ENCODE data around the gene FAM124A. TPM values are rescaled to one million over a fixed set of nuclear protein-coding genes. Genes with fewer than 3 reads are reported as not detected.

The FAM124A gene
- total and polyA plus RNA-seq, 2 of the 8 experiments (the other 6 are each of a cell fraction or from before 2014, with no cell fraction given) = 40.7 to 49.9 TPM

DNA sequence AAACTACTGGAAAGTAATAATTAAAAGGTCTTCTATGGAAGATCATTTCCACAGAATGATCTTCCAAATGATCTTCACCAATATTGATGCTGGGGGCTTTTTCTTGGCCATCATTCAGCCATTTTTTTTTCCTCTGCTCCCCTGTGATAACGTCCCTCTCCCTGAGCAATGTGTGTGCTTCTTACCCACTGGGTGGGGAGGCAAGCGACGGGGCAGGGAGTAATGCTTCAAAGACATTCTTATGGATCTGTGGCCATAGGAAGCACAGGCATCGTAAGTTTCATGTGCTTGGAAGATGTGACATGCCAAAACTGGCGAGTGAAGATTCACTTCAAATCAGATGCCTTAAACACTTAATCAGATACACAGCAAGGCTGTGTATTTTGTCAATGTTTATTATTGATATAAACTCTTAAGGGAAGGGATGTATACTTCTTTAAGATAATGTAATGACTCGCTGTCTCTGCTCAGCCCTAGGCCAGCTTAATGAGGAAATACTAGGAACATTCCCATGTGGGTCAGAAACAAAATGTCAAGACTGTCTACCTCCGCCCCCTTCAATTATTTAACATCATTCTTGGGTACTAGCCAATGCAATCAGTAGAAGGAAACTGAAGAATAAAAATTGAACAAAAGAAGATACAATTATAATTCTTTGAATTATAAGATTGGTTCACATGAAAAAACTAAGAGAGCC, 83.2 kb downstream of the FAM124A start (continued):
- TF ChIP-seq, protein P1, sequence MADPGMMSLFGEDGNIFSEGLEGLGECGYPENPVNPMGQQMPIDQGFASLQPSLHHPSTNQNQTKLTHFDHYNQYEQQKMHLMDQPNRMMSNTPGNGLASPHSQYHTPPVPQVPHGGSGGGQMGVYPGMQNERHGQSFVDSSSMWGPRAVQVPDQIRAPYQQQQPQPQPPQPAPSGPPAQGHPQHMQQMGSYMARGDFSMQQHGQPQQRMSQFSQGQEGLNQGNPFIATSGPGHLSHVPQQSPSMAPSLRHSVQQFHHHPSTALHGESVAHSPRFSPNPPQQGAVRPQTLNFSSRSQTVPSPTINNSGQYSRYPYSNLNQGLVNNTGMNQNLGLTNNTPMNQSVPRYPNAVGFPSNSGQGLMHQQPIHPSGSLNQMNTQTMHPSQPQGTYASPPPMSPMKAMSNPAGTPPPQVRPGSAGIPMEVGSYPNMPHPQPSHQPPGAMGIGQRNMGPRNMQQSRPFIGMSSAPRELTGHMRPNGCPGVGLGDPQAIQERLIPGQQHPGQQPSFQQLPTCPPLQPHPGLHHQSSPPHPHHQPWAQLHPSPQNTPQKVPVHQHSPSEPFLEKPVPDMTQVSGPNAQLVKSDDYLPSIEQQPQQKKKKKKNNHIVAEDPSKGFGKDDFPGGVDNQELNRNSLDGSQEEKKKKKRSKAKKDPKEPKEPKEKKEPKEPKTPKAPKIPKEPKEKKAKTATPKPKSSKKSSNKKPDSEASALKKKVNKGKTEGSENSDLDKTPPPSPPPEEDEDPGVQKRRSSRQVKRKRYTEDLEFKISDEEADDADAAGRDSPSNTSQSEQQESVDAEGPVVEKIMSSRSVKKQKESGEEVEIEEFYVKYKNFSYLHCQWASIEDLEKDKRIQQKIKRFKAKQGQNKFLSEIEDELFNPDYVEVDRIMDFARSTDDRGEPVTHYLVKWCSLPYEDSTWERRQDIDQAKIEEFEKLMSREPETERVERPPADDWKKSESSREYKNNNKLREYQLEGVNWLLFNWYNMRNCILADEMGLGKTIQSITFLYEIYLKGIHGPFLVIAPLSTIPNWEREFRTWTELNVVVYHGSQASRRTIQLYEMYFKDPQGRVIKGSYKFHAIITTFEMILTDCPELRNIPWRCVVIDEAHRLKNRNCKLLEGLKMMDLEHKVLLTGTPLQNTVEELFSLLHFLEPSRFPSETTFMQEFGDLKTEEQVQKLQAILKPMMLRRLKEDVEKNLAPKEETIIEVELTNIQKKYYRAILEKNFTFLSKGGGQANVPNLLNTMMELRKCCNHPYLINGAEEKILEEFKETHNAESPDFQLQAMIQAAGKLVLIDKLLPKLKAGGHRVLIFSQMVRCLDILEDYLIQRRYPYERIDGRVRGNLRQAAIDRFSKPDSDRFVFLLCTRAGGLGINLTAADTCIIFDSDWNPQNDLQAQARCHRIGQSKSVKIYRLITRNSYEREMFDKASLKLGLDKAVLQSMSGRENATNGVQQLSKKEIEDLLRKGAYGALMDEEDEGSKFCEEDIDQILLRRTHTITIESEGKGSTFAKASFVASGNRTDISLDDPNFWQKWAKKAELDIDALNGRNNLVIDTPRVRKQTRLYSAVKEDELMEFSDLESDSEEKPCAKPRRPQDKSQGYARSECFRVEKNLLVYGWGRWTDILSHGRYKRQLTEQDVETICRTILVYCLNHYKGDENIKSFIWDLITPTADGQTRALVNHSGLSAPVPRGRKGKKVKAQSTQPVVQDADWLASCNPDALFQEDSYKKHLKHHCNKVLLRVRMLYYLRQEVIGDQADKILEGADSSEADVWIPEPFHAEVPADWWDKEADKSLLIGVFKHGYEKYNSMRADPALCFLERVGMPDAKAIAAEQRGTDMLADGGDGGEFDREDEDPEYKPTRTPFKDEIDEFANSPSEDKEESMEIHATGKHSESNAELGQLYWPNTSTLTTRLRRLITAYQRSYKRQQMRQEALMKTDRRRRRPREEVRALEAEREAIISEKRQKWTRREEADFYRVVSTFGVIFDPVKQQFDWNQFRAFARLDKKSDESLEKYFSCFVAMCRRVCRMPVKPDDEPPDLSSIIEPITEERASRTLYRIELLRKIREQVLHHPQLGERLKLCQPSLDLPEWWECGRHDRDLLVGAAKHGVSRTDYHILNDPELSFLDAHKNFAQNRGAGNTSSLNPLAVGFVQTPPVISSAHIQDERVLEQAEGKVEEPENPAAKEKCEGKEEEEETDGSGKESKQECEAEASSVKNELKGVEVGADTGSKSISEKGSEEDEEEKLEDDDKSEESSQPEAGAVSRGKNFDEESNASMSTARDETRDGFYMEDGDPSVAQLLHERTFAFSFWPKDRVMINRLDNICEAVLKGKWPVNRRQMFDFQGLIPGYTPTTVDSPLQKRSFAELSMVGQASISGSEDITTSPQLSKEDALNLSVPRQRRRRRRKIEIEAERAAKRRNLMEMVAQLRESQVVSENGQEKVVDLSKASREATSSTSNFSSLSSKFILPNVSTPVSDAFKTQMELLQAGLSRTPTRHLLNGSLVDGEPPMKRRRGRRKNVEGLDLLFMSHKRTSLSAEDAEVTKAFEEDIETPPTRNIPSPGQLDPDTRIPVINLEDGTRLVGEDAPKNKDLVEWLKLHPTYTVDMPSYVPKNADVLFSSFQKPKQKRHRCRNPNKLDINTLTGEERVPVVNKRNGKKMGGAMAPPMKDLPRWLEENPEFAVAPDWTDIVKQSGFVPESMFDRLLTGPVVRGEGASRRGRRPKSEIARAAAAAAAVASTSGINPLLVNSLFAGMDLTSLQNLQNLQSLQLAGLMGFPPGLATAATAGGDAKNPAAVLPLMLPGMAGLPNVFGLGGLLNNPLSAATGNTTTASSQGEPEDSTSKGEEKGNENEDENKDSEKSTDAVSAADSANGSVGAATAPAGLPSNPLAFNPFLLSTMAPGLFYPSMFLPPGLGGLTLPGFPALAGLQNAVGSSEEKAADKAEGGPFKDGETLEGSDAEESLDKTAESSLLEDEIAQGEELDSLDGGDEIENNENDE (IDR thresholded peaks at IDR 0.05; ENCODE audit: insufficient replicate concordance, low read length) = no peak
- no peak for TF ChIP-seq TAF7 (optimal IDR thresholded peaks at IDR 0.05; ENCODE audit: borderline replicate concordance, low read depth, low read length)

Data from H1 (cell line).